ENCODE data around the gene TFDP2. TPM values are rescaled to one million over a fixed set of nuclear protein-coding genes. Genes with fewer than 3 reads are reported as not detected.

Gene TFDP2
- total and polyA plus RNA-seq, 2 of the 8 experiments (the other 6 are each of a cell fraction or from before 2014, with no cell fraction given) = 41.1 to 119 TPM

- Histone ChIP-seq H2BK120ac (replicated peaks; ENCODE audit: low read depth, low read length) (no peak overlapping the region), H2AK5ac (ENCODE audit: low read depth, low read length) (no peak overlapping the region), H3K79me1 (ENCODE audit: low read depth, low read length) (no peaks in the 10 kb centered on the region), H3K4me2 (ENCODE audit: insufficient read depth in 1 of 2, low read depth in 2 of 2, low read length in 2 of 2) (no peak overlapping the region), H4K5ac (ENCODE audit: insufficient read length, low read depth, low read length) (no peak overlapping the region), H3K79me2 (ENCODE audit: control insufficient read depth in 1 of 2, insufficient read depth in 2 of 2, low read length in 2 of 2) (no peaks in the 10 kb centered on the region), H2BK20ac (ENCODE audit: low read length) (no peak overlapping the region), H3K9me3 (ENCODE audit: insufficient read depth in 2 of 2, low read depth in 1 of 2, low read length in 1 of 2) (no peaks in the 10 kb centered on the region), H2BK5ac (ENCODE audit: low read depth, low read length) (no peak overlapping the region), H3K23me2 (ENCODE audit: low read depth, low read length) (no peaks in the 10 kb centered on the region), H4K91ac (replicated peaks; ENCODE audit: insufficient read length, low read length) (no peak overlapping the region), H2BK15ac (ENCODE audit: low read length) (no peak overlapping the region), H3K56ac (replicated peaks; ENCODE audit: insufficient read length, low read depth, low read length) (no peak overlapping the region), H3K36me3 (ENCODE audit: control insufficient read depth in 2 of 4, insufficient read depth in 4 of 4, low read length in 3 of 4) (no peaks in the 10 kb centered on the region), H3K4me3 (ENCODE audit: extremely low read depth in 1 of 4, insufficient read depth in 2 of 4, low read depth in 3 of 4, low read length in 4 of 4) (no peak overlapping the region), H3K14ac (ENCODE audit: insufficient read length) (no peak overlapping the region), H3K18ac (ENCODE audit: extremely low read depth, low read length) (no peak overlapping the region), H3K27ac (ENCODE audit: low read depth, low read length) (no peak overlapping the region), H4K8ac (ENCODE audit: extremely low read depth, insufficient read depth, low read length) (no peak overlapping the region), H2AFZ (ENCODE audit: low read length) (no peak overlapping the region), H3K4me1 (replicated peaks in 1 of 4; ENCODE audit: control insufficient read depth in 3 of 4, insufficient read depth in 4 of 4, low read length in 3 of 4) (peaks cover 0 to 3% (median 0%) of the 10 kb centered on the region in 4 experiments; a peak in 1 of 7 replicates), H3K9ac (replicated peaks in 1 of 4; ENCODE audit: extremely low read depth in 1 of 4, low read depth in 3 of 4, low read length in 3 of 4) (no peak overlapping the region), H4K20me1 (replicated peaks in 1 of 2; ENCODE audit: control insufficient read depth in 1 of 2, insufficient read depth in 2 of 2, low read length in 2 of 2) (no peaks in the 10 kb centered on the region), H2BK12ac (ENCODE audit: low read depth, low read length) (no peak overlapping the region), H3K27me3 (replicated peaks in 1 of 4; ENCODE audit: control insufficient read depth in 3 of 4, extremely low read depth in 1 of 4, insufficient read depth in 3 of 4, low read length in 3 of 4) (no peaks in the 10 kb centered on the region), H3K23ac (ENCODE audit: insufficient read length) (no peak overlapping the region), H3K4ac (replicated peaks; ENCODE audit: insufficient read length, low read depth, low read length) (no peak overlapping the region)
- WGBS, 2 experiments (ENCODE audit: extremely low coverage in 1 of 2, insufficient coverage in 1 of 2, insufficient read length in 1 of 2, insufficient replicate concordance in 2 of 2, low coverage in 1 of 2, low lambda C conversion rate in 2 of 2, missing lambda C conversion rate in 1 of 2) = 95% methylated on average over 6 of the region's 6 CpGs; no CpG with 5 or more reads in 1 of the 2 experiments
- ChIA-PET POLR2A (ENCODE audit: partially characterized antibody) (no interaction called here), CTCF (ENCODE audit: partially characterized antibody) (interaction anchor here (0.7 to 1.1 kb wide), 2 partner anchors 21 to 22 kb away, joined by 3 to 4 read pairs; no protein-coding TSS in a partner anchor)
- DNase-seq (ENCODE audit: low read depth in 1 of 2, low spot score in 2 of 2) (no peak), FAIRE-seq (no peak)
These were observed 98.0 kb downstream of the TFDP2 start for GRCh38 chr3:142051351-142051750.

All from H1 (cell line).